Measurements from ENCODE around the gene MYLK3.

MYLK3 gene

GRCh38 chr16:46727184-46727583, 21.0 kb downstream of the MYLK3 start:
- no peak for ATAC-seq

DNA sequence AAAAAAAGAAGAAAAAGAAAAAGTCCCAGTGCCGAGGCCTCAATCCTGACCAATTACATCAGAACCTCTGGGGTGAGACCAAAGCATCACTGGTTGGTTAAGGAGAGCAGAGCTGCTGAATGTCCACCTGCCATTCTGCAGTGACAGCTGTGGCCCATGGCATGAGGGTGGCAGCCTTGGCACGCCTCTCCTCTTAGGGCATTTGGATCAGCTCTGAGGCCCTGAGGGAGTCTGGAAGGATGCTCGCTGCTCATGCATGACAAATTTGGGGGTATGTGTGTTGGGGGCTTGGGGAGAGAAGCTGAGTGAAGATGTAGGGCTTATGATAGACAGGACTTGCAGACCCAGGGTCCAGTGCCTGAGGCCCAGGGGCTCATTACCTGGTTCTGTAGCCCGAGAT, 26.3 kb downstream of the MYLK3 start:
- ATAC-seq = no peak
- DNase-seq = no peak

More at GRCh38 chr16:46727184-46727583, 21.0 kb downstream of the MYLK3 start:
- no peak for DNase-seq

- ATAC-seq (no peak), DNase-seq (no peak)
These were observed 27.5 kb downstream of the MYLK3 start for GRCh38 chr16:46720619-46721018.

- DNase-seq = no peak
- no peak for ATAC-seq
These were observed 28.6 kb downstream of the MYLK3 start for GRCh38 chr16:46719528-46719927.

- no peak for DNase-seq
- ATAC-seq = no peak
These were observed 29.9 kb downstream of the MYLK3 start for GRCh38 chr16:46718214-46718613.

GRCh38 chr16:46717692-46718091, 30.5 kb downstream of the MYLK3 start:
- ATAC-seq = no peak

DNA sequence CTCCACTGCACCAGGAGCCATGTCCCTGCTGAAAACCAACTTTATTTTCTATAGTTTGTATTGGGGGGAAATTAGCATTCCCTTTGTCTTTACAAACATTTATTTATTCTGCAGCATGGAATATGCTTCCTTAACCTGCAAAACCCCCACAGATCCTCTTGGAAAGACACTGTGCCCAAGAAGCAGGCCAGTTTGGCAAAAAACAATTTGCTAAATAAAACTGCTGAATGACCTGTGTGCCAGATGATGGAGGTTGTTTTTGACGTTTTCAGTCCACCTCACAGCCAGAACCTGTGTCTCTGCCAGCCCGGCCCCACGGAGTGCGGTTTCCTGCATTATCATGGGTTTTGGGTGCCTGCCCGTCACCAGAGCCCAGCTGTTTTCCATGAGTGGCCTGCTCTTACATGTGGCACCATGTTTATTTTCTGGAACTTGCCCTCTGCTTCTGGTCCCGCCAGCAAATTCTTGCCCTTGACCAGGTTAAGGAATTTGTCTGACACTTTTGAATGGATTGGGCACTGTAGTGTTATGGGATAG, 32.3 kb downstream of the MYLK3 start:
- no peak for ATAC-seq

More at GRCh38 chr16:46717692-46718091, 30.5 kb downstream of the MYLK3 start:
- DNase-seq = no peak

GRCh38 chr16:46714797-46715591, 33.1 kb downstream of the MYLK3 start:
- DNase-seq (no peak), ATAC-seq (no peak)

More for the DNA sequence above, 32.3 kb downstream of the MYLK3 start:
- no peak for DNase-seq

GRCh38 chr16:46713634-46714033, 34.5 kb downstream of the MYLK3 start:
- ATAC-seq (no peak), DNase-seq (no peak)

- ATAC-seq (no peak), DNase-seq (no peak)
These were observed 35.2 kb downstream of the MYLK3 start for GRCh38 chr16:46712911-46713310.

DNA sequence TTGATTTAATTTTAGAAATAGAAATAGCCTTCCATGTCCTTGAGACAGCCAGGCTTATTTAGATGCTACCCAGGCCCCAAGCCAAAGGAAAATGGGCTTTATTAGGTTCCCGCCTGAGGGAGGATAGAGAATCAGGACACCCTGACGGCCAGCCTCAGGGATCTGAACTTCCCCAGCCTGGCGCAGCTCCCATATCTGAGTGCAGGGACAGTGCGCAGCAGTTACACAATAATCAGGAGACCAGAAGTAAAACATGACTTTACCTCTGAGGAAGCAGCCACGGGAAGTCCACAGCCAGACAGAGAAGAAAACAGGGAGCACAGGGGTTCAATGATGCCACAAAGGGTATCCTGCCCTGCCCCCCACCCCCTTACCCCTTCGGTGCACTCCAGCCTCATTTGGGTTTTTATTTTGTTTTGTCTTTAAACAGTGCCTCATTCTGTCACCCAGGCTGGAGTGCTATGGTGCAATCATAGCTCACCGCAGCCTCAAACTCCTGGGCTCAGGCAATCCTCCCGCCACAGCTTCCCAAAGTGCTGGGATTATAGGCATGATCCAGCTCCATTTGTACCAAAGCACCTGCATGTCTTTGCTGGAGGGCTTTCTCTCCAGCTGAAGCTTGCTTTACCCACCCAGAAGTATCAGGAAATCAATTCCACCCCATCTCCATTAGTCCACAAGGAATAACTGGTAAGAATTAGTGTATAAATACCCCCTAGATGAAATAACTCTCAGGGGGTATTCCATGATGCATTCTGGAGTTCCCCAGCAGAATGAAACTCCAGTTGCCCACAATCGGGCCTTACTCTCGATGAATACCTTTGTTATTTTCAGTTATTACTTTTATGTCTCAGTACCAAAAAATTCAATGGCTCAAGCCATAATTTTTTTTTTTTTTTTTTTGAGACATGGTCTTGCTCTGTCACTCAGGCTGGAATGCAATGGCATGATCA, 36.8 kb downstream of the MYLK3 start:
- ATAC-seq (no peak), DNase-seq (no peak)

DNA sequence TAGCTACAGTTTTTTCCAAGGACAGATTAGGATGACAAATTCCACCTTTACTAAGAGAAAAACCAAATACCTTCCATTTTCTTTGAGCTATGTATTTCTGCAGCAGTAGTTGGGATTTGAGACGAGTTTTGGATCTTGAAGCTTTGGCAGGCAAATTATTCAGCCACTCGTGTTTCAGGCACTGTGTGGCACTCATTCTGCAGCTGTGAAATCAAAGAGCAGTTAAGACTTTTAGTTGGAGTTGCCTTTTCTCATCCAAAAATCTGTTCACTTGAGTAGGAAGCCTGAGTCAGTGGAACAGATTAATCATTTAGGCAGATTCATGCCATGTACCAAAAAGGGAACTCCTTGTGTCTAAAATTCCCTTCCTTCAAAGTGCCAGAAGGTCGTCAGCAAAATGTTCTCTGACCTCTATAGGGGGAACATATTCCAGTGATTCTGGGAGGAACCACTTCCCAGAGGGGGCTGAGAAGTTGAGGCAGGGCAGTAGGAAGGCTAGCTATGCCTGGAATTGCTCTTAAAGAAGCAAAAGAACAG, 38.6 kb downstream of the MYLK3 start:
- DNase-seq = no peak
- ATAC-seq = no peak

- ATAC-seq (no peak), DNase-seq (no peak)
These were observed 41.5 kb downstream of the MYLK3 start for GRCh38 chr16:46706642-46707041.

- ATAC-seq (no peak), DNase-seq (no peak)
These were observed 46.1 kb downstream of the MYLK3 start for GRCh38 chr16:46702030-46702429.

DNA sequence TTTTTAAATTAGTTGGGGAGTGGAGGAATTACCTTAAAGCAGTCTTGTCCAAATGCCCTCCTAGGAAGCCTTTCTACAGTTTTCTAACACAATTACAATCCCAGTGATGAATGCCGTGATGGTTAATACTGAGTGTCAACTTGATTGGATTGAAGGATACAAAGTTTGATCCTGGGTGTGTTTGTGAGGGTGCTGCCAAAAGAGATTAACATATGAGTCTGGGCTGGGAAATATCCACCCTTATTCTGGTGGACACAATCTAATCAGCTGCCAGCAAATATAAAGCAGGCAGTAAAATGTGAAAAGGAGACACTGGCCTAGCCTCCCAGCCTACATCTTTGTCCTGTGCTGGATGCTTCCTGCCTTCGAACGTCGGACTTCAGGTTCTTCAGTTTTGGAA, 46.5 kb downstream of the MYLK3 start:
- DNase-seq = no peak
- ATAC-seq = no peak

GRCh38 chr16:46700048-46700447, 48.1 kb downstream of the MYLK3 start:
- no peak for DNase-seq
- ATAC-seq = no peak

GRCh38 chr16:46696957-46697356, 51.2 kb downstream of the MYLK3 start:
- ATAC-seq (no peak), DNase-seq (no peak)

GRCh38 chr16:46695937-46696336, 52.2 kb downstream of the MYLK3 start:
- no peak for DNase-seq
- ATAC-seq = no peak

- ATAC-seq = no peak
- DNase-seq = no peak
These were observed 54.5 kb downstream of the MYLK3 start for GRCh38 chr16:46693598-46693997.

DNA sequence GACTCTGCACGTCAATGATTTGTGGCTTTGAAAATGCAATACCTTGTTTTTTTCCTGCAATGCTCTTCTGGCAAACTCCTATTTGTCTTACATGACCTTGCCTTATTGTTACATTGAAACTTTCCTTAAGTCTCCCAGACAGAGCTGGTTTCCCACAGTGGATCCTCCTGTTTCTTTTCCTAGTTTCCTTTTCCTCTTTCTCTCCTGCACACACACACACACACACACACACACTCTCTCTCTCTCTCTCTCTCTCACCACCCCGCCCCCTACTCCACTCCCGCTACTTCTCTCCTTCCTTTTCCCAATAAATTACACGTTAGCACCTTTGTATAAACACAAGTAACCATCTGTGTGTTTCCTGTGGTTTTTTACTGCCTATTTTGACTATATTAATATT, 56.4 kb downstream of the MYLK3 start:
- DNase-seq (no peak), ATAC-seq (no peak)

- no peak for ATAC-seq
- DNase-seq = no peak
These were observed 57.6 kb downstream of the MYLK3 start for GRCh38 chr16:46690281-46691178.
